GM10266 (cell line): ENCODE measurements around the gene EFCAB6.

Experiments
- DNase-seq: peaks from one replicate; pipeline ENCODE4 v3.0.0; 2012; ENCODE audit errors: extremely low spot score
- TF ChIP-seq, protein P1 (sequence below): IDR thresholded peaks from 2 replicates; pipeline ENCODE4 v1.5.1; 2012; ENCODE audit warnings: mild to moderate bottlenecking, low read depth; ENCODE audit not compliant: control insufficient read depth, insufficient read depth; ENCODE audit errors: missing control alignments

The EFCAB6 gene

DNA sequence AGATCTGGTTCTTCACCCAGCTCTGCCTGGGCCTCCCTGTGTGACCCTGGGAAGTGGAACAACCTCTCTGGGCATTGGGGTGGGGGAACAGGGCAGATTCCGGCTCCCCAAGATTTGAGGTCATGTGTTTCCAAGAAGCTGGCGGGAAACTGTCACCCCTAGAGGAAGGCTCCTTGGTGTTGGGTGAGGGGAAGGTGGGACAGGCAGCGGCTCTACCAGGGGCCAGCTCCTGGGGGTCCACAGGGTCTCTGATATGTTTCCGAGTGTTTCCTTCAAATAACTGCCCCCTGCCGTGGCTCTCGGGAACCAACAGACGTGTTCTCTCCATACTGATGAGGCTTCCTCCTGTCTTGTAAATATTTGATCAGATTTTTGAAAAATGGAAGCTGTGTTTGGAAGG, 321.8 kb downstream of the EFCAB6 start:
- DNase-seq = no peak
- TF ChIP-seq, protein P1, sequence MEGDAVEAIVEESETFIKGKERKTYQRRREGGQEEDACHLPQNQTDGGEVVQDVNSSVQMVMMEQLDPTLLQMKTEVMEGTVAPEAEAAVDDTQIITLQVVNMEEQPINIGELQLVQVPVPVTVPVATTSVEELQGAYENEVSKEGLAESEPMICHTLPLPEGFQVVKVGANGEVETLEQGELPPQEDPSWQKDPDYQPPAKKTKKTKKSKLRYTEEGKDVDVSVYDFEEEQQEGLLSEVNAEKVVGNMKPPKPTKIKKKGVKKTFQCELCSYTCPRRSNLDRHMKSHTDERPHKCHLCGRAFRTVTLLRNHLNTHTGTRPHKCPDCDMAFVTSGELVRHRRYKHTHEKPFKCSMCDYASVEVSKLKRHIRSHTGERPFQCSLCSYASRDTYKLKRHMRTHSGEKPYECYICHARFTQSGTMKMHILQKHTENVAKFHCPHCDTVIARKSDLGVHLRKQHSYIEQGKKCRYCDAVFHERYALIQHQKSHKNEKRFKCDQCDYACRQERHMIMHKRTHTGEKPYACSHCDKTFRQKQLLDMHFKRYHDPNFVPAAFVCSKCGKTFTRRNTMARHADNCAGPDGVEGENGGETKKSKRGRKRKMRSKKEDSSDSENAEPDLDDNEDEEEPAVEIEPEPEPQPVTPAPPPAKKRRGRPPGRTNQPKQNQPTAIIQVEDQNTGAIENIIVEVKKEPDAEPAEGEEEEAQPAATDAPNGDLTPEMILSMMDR = no peak

DNA sequence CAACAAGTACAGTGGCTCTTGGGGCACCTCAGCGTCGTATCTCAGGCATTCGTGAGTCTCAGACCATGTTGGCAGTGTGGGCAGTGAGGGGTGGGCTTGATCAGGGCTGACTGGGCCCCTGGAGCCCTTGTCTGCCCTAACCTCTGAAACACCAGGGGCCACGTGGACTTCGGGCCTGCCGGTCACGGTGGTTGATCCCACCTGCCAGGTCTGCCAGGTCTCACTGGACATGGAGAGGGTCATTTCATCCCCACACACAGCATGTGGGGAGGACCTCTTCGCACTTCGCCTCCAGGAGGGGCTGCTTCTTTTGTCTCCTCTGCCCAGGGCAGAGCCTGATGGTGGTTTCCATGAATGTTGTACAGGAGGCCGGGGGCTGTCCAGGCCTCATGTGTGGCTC, 323.2 kb downstream of the EFCAB6 start:
- TF ChIP-seq, protein P1 = no peak
- DNase-seq = no peak

DNA sequence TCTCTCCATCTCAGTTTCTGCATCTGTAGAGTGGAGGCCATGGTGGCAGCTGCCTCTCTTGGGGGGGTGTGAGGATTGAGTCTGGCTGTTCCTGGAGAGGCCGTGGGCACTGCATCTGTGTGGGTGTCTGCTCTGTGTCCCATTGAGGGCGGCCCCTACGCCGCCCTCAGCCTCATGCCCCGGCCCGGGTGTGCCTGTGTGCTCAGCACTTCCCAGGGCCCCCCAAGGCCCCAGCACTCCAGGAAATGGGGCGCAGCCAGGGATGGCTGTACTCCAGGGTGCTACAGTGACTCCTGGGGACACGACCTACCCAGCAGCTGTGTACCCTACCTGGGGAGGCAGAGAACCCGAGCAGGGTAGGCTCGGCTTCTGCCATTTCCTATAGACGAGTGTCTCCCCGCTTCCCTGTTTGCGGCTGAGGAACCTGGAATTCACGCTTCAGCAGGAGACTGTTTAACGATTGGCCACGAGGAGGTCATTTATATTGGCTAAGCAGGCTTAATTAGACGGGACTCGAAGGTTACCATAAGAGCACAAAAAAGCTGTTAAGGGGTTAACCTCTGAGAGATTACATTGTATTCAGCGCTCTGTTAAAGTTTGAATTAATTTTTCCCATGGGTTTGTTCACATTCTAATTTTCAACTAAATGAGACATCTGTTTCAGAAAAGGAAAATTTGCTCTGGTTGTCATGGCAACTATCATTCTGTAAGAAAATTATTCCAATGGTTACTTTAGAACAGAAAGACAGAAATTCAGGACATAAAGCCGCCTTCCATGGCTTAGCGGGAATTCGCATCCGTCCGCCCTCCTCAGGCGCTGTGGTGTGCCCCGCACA, 323.9 kb downstream of the EFCAB6 start:
- TF ChIP-seq, protein P1 = no peak
- DNase-seq = no peak

DNA sequence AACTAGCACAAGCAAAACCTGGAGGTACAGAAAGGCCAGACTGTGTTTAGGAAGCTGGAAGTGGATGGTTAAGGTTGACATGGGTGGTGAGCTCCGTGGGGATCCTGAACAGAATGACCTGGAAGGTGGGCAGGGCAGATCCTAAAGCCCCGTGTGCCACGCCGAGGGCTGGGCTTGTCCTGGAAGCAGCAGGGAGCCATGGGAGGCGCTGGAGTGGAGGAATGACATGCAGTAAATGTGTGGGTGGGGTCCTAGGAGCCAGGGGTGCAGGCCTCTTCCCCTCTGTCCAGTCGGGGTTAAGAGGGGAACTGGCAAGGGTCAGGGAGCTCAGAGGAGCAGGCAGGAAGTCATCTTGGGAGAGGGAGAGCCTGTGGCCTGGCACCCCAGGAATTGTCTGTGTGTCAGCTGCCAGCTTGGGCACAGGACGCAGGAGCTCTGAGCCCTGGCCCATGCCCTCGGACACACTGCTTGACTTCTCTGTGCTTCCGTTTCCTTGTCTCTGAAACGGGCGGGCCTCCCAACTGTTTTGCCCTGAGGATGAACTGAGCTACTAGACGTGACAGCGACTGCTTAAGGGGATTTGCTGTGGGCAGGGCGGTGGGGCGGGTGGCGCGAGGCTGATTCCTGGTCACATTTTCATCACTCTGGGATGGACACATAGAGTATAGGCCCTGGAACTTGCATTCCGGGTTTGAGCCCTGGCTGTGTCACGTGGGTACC, 324.6 kb downstream of the EFCAB6 start:
- TF ChIP-seq, protein P1 = no peak
- DNase-seq = no peak

DNA sequence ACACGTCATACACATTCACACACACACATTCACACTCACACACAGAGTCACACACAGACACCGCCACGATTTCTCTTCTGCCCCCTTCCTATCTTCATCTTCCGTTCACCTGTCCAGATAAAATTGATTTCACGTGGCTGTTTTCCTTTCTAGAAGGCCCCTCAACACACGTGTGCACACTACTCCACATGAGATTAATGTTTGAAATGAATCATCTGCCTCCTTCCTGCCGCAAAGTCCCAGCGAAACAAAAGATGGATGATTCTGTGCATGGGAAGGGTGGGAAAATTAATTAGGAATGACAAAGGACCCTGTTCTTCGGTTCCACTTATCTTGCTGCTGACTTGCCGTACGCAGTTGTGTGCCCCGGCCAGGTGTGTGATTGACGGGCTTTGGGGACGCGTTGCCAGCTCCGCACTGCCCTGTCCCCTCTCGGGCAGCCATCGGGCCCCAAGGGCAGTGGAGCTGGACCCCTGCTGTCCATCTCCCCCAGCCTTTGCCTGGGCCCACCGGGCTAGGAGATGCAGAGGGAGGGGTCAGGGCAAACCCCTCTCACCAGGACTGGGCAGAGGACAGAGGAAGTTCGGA, 326.5 kb downstream of the EFCAB6 start:
- TF ChIP-seq, protein P1 = no peak
- no peak for DNase-seq

DNA sequence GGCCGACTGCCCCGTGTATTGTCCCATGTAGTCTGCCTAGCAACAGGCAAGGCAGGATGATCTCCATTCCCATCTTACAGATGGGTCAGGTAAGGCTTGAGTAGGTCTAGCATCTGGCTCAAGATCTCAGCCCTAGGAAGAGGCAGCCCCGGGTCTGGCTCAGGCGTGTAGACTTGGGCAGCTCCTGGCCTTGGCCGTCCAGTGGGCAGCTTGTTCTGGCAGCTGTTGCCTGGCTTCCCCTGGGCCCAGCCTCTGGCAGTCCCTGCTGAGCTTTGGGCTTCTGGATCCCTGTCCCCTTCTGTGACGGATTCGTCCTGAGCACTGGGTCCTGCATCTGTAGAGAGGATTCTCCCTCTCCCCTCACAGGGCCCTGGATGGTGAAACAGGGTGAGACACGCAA, 327.9 kb downstream of the EFCAB6 start:
- TF ChIP-seq, protein P1 = no peak
- DNase-seq = no peak

DNA sequence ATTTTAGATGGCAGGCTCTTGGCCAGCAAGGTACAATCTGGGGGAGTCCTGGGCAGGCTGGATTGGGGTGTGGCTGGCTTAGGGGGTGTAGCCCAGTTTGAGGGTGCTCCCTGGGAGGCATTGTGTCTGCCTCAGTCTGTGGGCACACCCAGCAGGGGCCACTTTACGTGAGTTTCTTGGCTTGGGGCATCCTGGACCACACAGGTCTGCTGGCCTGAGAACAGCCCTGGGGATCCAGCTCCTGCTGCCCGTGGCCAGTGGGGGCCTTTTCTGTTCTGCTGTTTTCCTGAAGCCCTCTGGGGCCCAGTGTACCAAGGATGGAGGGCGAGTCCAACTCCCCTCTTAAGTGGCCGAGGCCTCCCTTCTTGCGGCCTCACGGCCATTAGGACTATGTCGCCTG, 328.4 kb downstream of the EFCAB6 start:
- TF ChIP-seq, protein P1 = no peak
- no peak for DNase-seq
